Stomach (tissue), 4 donors: ENCODE measurements around the gene CACFD1.

ENCODE experiments used
- CTCF ChIP-seq, 7 experiments: fragments of 450-650 bp in 4 of 7; fragments of 200-600 bp in 3 of 7; sonication (generic) in 3 of 7; IDR thresholded peaks; one replicate each; pipeline ENCODE4 v1.5.1; 2016 to 2019; ENCODE audit warnings: antibody characterized with exemption in 7 of 7, control low read depth in 2 of 7, mild to moderate bottlenecking in 1 of 7
- POLR2AphosphoS5 ChIP-seq, 3 donors: sonication (generic); formaldehyde crosslinking; IDR thresholded peaks; one replicate each; pipeline ENCODE4 v1.6.1; 2016; ENCODE audit warnings: antibody characterized with exemption in 3 of 3

- TF ChIP-seq CTCF (IDR thresholded peaks at IDR 0.05): no peak
- TF ChIP-seq POLR2AphosphoS5 (IDR thresholded peaks at IDR 0.05): no peak
Observed at GRCh38 chr9:133468777-133469421, 9.1 kb downstream of the CACFD1 start.
